HG03064 (cell line): ENCODE results near the gene SH3BGRL3.
A peak's percentile ranks its signal among the peaks of the same experiment; 100 is the strongest.
"Not testable (repeated sequence)": the region's sequence is repeated elsewhere in the genome, so short reads cannot be mapped to it uniquely, and the experiment has no call there.

Source experiments
- ATAC-seq: cut with Tn5 transposase; IDR thresholded peaks from one replicate; pipeline ENCODE4 v1.9.1; 2021; ENCODE audit warnings: low read depth; ENCODE audit not compliant: unreplicated experiment

The SH3BGRL3 gene

GRCh38 chr1:26314501-26314900 lies 34.6 kb downstream of the SH3BGRL3 start:
- no peak for ATAC-seq

- no peak for ATAC-seq
Observed at GRCh38 chr1:26315874-26316850, 36.3 kb downstream of the SH3BGRL3 start.

GRCh38 chr1:26317146-26317545 lies 37.3 kb downstream of the SH3BGRL3 start:
- no peak for ATAC-seq

- peak; percentile 41 for ATAC-seq
Observed at GRCh38 chr1:26317612-26318337, 37.9 kb downstream of the SH3BGRL3 start, which contains the start of gene CD52. TSS of gene CD52 (plus strand) at chr1:26317958. CDS start at chr1:26318018, 60 bp downstream.

- ATAC-seq: no peak
Observed at GRCh38 chr1:26318338-26319064, 38.6 kb downstream of the SH3BGRL3 start.

GRCh38 chr1:26320896-26321295 lies 41.0 kb downstream of the SH3BGRL3 start:
- ATAC-seq: no peak

- no peak for ATAC-seq
Observed at GRCh38 chr1:26321315-26322041, 41.6 kb downstream of the SH3BGRL3 start.

GRCh38 chr1:26322042-26322331 lies 42.1 kb downstream of the SH3BGRL3 start:
- no peak for ATAC-seq

GRCh38 chr1:26323382-26323781 lies 43.5 kb downstream of the SH3BGRL3 start:
- no peak for ATAC-seq

GRCh38 chr1:26324550-26324949 lies 44.7 kb downstream of the SH3BGRL3 start:
- ATAC-seq: no peak

- no peak for ATAC-seq
Observed at GRCh38 chr1:26327956-26328362, 48.1 kb downstream of the SH3BGRL3 start.

GRCh38 chr1:26328597-26328996 lies 48.7 kb downstream of the SH3BGRL3 start:
- ATAC-seq: no peak

GRCh38 chr1:26329380-26329779 lies 49.5 kb downstream of the SH3BGRL3 start:
- ATAC-seq: not testable (repeated sequence)

GRCh38 chr1:26330276-26330675 lies 50.4 kb downstream of the SH3BGRL3 start:
- ATAC-seq: no peak
